Amygdala (tissue), 56 donors: ENCODE measurements around the gene ANKIB1.
"Not testable (repeated sequence)": the region's sequence is repeated elsewhere in the genome, so short reads cannot be mapped to it uniquely, and the experiment has no call there.

Source experiments
- DNase-seq, 56 donors: peaks; one replicate each; lab custom pipeline; 2025; lab: John Stamatoyannopoulos, UW

ANKIB1 gene

DNA sequence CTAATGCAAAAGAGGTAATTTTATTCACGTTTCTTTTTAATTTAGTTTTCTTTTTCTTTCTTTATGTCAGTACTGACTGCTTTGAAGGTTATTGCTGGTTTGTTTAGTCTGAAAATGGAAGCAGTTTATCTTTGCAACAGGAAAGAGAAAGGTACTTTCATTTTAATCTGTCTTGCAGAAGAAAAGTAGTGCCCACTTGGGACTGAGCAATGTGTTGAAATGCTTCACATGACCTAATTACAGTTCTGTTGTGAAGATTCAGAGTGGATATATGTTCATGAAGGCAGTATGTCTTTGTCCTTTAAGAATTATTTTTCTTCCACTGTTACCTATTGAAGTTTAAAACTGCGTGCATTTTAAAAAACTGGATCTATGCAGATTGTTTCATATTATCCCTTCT lies 80.1 kb downstream of the ANKIB1 start:
- DNase-seq = no peak

GRCh38 chr7:92330835-92331438 lies 85.2 kb downstream of the ANKIB1 start:
- no peak for DNase-seq

DNA sequence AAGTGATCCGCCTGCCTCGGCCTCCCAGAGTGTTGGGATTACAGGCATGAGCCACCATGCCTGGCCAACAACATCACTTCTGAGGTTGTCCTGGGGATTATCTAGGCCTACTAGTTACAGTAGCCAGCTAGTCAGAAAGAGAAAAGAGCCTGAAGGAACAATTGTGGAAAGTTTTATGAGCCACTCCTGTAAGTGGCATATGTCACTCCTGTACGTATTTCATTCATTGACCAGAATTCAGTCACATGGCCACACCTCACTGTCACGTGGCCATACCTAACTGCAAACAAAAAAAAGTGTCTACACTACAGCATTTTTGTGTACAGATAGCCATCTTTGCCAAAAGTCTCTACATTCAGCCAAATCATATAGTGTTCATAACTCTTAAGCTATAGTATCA lies 85.7 kb downstream of the ANKIB1 start:
- DNase-seq = no peak

DNA sequence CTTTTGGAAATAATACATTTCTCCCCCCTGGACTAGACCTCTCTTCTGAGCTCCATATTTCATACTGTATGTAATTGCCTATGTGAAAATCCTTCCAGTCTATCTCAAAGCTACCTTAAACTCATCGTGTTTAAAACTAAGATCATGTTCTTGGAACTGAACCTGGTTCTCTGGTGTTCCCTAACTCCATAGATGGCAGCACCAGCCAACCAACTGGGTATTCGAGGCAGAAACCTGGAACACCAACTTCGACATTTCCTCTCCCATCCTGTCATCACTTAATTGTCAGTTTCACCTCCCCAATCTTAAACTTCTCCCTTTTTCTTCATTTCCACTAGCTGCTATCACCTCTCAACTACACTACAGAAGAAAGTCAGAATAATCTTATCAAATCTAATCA lies 87.0 kb downstream of the ANKIB1 start:
- DNase-seq = no peak

GRCh38 chr7:92333866-92334265 lies 88.1 kb downstream of the ANKIB1 start:
- DNase-seq = no peak

GRCh38 chr7:92335574-92335973 lies 89.8 kb downstream of the ANKIB1 start:
- no peak for DNase-seq

DNA sequence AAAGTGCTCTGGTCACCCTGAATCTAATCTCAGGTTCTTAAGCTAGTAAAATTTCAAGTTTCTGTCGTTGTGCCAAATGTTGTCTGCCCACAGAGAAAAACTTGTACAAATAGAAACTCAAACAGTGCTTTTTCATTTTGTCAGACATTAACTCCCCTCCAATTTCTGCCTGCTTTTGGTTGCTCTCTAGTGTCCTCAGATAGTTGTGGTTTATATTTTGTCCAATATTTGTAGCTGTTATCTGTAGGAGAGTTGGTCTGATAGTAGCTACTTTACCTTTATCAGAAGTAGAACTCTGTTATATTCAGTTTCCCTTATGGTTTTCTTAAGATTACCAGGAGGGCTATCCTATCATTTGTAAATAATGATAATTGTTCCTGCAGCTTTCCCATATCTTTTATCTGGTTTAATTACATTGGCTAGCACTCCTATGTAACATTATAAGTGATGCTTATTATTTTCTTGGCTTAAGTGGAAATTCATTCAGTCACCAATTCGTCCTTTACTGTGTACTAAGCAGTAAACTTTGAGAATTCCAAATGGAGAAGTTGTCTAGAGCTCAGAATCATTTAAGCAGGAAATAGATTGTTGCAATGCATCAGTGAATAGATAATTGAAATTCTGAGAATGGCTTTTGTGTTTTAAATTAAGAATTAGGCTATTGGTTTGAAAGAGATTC lies 91.0 kb downstream of the ANKIB1 start:
- DNase-seq = no peak

GRCh38 chr7:92340016-92340415 lies 94.2 kb downstream of the ANKIB1 start:
- peak in 1 of 56 donors; percentile 6 for DNase-seq

DNA sequence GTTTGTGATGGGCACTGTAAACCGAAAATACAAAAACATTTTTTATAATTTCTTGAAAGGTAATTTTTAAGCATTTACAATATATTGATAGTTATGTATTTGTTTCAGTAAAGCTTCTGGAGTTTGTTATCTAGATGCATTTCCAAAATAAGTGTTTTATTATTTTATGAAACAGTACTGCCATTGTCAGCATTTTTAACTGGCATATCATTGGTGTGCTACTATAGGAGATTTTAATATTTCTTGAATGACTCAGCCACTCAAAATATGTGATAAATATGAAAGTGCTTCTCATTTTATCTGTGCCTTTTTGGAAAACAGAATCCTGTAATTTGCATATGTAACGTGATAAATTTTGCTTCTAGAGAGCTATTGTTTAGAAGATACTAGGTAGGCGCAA lies 97.9 kb downstream of the ANKIB1 start:
- no peak for DNase-seq

GRCh38 chr7:92352009-92352408 lies 106.2 kb downstream of the ANKIB1 start:
- no peak for DNase-seq

DNA sequence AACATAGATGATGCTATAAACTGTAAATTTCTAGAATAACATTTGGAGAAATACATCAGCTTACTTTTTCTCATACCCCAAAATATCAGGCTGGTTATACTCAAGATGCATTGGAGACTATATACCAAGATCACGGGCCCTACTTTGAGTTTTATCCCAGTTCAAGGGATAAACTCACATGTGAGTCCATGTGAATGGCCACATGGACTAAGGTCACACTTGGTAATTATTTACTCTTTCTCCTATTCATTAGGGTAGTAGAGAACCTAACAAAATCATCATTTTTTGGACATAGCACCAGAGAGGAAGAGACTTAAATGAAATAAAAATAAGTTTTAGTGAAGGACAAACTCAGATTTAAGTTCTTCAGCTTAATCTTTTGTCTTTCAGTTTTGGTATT lies 108.4 kb downstream of the ANKIB1 start:
- no peak for DNase-seq

DNA sequence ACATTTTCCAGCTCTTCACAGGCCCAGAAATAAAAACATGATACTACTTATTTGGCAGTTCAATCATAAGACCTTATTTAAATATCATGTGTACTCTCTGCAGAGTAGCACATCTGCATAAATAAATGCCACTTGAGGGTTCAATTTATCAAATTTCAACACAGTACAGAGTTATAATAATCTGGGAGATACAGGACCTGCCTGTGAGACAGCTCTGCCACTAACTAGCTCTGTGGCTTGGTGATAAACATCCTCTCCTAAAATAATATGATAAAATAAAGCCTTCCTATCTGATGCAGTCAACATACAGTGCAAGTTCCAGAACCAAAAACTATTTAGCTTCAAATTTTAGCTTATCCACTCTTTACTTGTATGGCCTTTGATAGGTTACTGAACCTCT lies 110.6 kb downstream of the ANKIB1 start:
- DNase-seq = no peak

DNA sequence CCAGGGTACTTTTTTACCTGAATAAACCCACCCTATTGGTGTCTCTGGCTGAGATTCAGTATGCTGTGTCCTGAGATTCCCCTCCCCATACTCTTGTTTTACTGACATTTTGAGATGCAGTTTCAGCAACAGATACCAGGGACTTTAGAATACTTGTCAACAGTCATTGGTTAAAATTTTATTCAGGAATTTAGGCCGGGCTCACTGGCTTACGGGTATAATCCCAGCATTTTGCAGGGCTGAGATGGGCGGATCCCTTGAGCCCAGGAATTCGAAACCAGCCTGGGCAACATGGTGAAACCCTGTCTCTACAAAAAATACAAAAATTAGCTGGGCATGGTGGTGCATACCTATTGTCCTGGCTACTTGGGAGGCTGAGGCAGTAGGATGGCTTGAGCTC lies 111.5 kb downstream of the ANKIB1 start:
- no peak for DNase-seq

GRCh38 chr7:92359179-92359578 lies 113.4 kb downstream of the ANKIB1 start:
- not testable (repeated sequence) for DNase-seq

- DNase-seq = no peak
These were observed 114.0 kb downstream of the ANKIB1 start for GRCh38 chr7:92359801-92360200.

- DNase-seq = no peak
These were observed 114.6 kb downstream of the ANKIB1 start for GRCh38 chr7:92360387-92360786.

DNA sequence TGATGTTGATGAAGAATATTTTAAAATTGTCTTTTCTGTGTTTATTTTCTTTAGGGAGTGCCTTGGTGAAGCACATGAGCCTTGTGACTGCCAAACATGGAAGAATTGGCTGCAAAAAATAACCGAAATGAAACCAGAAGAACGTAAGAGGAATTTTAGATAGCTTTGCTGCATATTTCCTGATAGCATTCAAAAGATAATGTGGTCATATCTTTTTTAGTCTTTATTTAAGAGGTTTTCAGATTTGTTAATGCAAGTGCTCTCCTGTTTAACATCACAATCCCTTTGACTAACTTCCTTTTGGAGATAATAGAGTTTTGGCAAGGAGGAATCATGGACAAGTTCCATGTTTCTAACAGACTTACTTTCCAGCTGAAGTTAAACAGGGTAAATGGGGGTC lies 116.4 kb downstream of the ANKIB1 start:
- no peak for DNase-seq

DNA sequence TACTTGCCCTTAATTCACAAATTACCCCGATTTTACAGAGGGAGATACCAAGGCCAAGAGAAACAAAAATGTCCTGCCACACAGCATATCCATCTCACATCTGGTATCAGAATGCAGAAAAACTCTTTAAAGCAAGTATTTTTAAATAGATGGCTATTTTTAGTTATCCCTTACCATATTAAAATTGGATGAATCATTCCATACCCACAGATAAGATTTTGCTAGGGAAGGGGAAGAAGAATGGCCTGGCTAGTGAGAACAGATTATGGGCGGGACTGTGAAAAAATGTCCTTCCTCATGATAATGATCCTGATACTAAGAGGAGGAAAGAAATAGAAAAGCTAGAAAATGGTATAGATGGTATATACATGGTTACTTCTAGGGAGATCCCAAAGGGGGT lies 121.0 kb downstream of the ANKIB1 start:
- no peak for DNase-seq

- DNase-seq = peak in 4 of 56 donors; percentile 4 to 34 (median 10)
These were observed 123.0 kb downstream of the ANKIB1 start for GRCh38 chr7:92368741-92369140.

DNA sequence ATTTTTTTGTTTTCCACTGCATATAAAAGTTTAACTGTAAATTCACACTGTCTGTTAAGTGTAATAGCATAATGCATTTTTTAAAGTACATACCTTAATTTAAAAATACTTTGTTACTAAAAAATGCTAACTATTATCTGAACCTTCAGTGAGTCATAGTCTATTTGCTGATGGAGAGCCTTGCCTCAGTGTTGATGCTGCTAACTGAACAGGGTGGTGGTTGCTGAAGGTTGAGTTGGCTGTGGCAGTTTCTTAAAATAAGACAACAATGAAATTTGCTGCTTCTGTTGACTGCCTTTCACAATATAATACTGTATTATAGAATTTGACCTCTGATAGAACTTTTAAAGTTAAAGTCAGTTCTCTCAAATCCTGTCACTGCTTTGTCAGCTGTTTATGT lies 129.2 kb downstream of the ANKIB1 start:
- DNase-seq = no peak

- no peak for DNase-seq
These were observed 145.3 kb downstream of the ANKIB1 start for GRCh38 chr7:92391071-92391470.

DNA sequence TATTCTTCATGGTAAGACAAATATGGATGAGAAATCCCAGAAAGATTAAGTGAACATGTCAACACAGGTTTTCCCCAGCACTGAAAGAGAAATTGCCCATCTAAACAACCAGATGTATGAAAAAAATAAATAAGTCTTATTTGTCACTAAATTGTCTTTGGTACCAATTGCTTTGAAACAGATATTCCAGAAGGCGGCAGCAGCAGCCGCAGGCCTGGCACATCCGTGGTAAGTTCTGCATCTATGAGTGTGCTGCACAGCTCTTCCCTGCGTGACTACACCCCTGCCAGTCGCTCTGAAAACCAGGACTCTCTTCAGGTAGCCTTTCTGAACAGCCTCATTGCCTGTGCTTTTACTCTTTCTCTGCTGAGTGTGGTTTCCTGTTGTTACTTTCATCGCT lies 151.8 kb downstream of the ANKIB1 start:
- no peak for DNase-seq

DNA sequence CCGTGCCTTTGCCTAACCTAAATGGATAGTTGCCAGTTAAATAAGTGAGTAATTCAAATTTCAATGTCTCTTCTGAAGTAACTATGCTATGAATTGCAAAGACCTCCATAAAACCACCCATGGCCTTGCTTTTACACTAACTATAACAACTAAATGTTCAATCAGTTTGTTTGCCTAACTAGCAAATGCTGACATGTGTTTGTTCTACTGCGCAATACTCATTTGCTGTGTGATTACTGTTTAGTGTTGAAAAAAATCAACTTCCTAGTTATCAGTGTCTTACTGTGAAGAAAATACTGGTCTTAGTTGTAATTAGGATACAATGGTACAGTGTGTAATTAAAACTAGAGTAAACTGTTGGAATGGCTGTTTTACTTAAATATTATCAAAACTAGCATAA lies 154.2 kb downstream of the ANKIB1 start:
- no peak for DNase-seq
